NCI-H2081 (cell line): ENCODE results near the gene KPNA5.
"Not testable (repeated sequence)": the region's sequence is repeated elsewhere in the genome, so short reads cannot be mapped to it uniquely, and the experiment has no call there.

Experiments used
- DNase-seq, 2 experiments: peaks; one replicate each; lab custom pipeline; 2025; lab: John Stamatoyannopoulos, UW

KPNA5 gene

GRCh38 chr6:116703888-116704287 is 22.9 kb downstream of the KPNA5 start:
- DNase-seq: not testable (repeated sequence)

GRCh38 chr6:116705917-116706316 is 24.9 kb downstream of the KPNA5 start:
- DNase-seq: no peak

- DNase-seq: no peak
Observed at GRCh38 chr6:116714296-116714695, 33.3 kb downstream of the KPNA5 start.

GRCh38 chr6:116714761-116715160 is 33.8 kb downstream of the KPNA5 start:
- DNase-seq: no peak

- no peak for DNase-seq
Observed at GRCh38 chr6:116726947-116727346, 45.9 kb downstream of the KPNA5 start.

GRCh38 chr6:116730513-116730912 is 49.5 kb downstream of the KPNA5 start:
- DNase-seq: no peak

- DNase-seq: no peak
Observed at GRCh38 chr6:116737004-116737403, 56.0 kb downstream of the KPNA5 start.

GRCh38 chr6:116740486-116740885 is 59.5 kb downstream of the KPNA5 start:
- DNase-seq: not testable (repeated sequence)

GRCh38 chr6:116741571-116741970 is 60.6 kb downstream of the KPNA5 start:
- DNase-seq: no peak

GRCh38 chr6:116745176-116745575 is 64.2 kb downstream of the KPNA5 start:
- no peak for DNase-seq

GRCh38 chr6:116761779-116762178 is 80.8 kb downstream of the KPNA5 start:
- DNase-seq: no peak

- DNase-seq: no peak
Observed at GRCh38 chr6:116762235-116762634, 81.2 kb downstream of the KPNA5 start.

- no peak for DNase-seq
Observed at GRCh38 chr6:116763048-116763447, 82.0 kb downstream of the KPNA5 start.

GRCh38 chr6:116763906-116764628 is 83.1 kb downstream of the KPNA5 start:
- no peak for DNase-seq

GRCh38 chr6:116764629-116764960 is 83.6 kb downstream of the KPNA5 start:
- no peak for DNase-seq

- DNase-seq: no peak
Observed at GRCh38 chr6:116764961-116765841, 84.2 kb downstream of the KPNA5 start, which contains the start of gene FAM162B. TSS of gene FAM162B (minus strand) at chr6:116765719. CDS start at chr6:116765576, 143 bp downstream.

- DNase-seq: no peak
Observed at GRCh38 chr6:116766506-116767176, 85.6 kb downstream of the KPNA5 start.

GRCh38 chr6:116767715-116768114 is 86.7 kb downstream of the KPNA5 start:
- DNase-seq: no peak

GRCh38 chr6:116772450-116772849 is 91.4 kb downstream of the KPNA5 start:
- DNase-seq: no peak

GRCh38 chr6:116773886-116774285 is 92.9 kb downstream of the KPNA5 start:
- no peak for DNase-seq

GRCh38 chr6:116779573-116780164 is 98.7 kb downstream of the KPNA5 start:
- DNase-seq: peak in 1 of 2 experiments; percentile 16

GRCh38 chr6:116783852-116784251 is 102.8 kb downstream of the KPNA5 start:
- no peak for DNase-seq
